IPS-NIHi7 (cell line): Measurements from ENCODE around the gene TP53I13.

Experiments
- DNase-seq: peaks from one replicate; pipeline ENCODE4 v3.0.0; 2012; ENCODE audit warnings: mixed read lengths; ENCODE audit errors: extremely low spot score

Gene TP53I13

GRCh38 chr17:29593591-29594518 lies 25.4 kb downstream of the TP53I13 start:
- peak; percentile 69 for DNase-seq

GRCh38 chr17:29594519-29595090 lies 26.1 kb downstream of the TP53I13 start:
- no peak for DNase-seq

GRCh38 chr17:29595107-29595942 lies 26.8 kb downstream of the TP53I13 start:
- no peak for DNase-seq

- no peak for DNase-seq
Measured at GRCh38 chr17:29595943-29596774, 27.7 kb downstream of the TP53I13 start.

GRCh38 chr17:29596811-29597210 lies 28.3 kb downstream of the TP53I13 start:
- DNase-seq, result no peak

GRCh38 chr17:29597361-29598172 lies 29.1 kb downstream of the TP53I13 start:
- no peak for DNase-seq

GRCh38 chr17:29603109-29603674 lies 34.7 kb downstream of the TP53I13 start:
- no peak for DNase-seq

- DNase-seq, result no peak
Measured at GRCh38 chr17:29607557-29608195, 39.2 kb downstream of the TP53I13 start.

GRCh38 chr17:29608986-29609385 lies 40.5 kb downstream of the TP53I13 start:
- DNase-seq, result no peak

- no peak for DNase-seq
Measured at GRCh38 chr17:29610395-29610794, 41.9 kb downstream of the TP53I13 start.

- DNase-seq, result no peak
Measured at GRCh38 chr17:29611351-29612093, 43.0 kb downstream of the TP53I13 start.

GRCh38 chr17:29612094-29612403 lies 43.5 kb downstream of the TP53I13 start:
- no peak for DNase-seq

GRCh38 chr17:29612404-29613280 lies 44.1 kb downstream of the TP53I13 start:
- no peak for DNase-seq

- peak; percentile 85 for DNase-seq
Measured at GRCh38 chr17:29613352-29613837, 44.9 kb downstream of the TP53I13 start.

- DNase-seq, result no peak
Measured at GRCh38 chr17:29613856-29614255, 45.4 kb downstream of the TP53I13 start.

GRCh38 chr17:29614349-29615047 lies 46.0 kb downstream of the TP53I13 start:
- DNase-seq, result no peak

GRCh38 chr17:29615048-29615385 lies 46.5 kb downstream of the TP53I13 start:
- DNase-seq, result no peak
